Renal cortex interstitium (tissue), 11 donors: Measurements from ENCODE around the gene LTB4R. TPM values are rescaled to one million over a fixed set of nuclear protein-coding genes. Genes with fewer than 3 reads are reported as not detected.
"Not testable (repeated sequence)": the region's sequence is repeated elsewhere in the genome, so short reads cannot be mapped to it uniquely, and the experiment has no call there.

Experiments used
- DNase-seq, 11 donors: peaks; one replicate each; pipeline ENCODE4 v3.0.0-alpha.2; 2013; ENCODE audit warnings: low read depth in 9 of 11, low spot score in 4 of 11; ENCODE audit errors: extremely low read depth in 1 of 11
- polyA plus RNA-seq, 3 donors: library from polyadenylated mRNA; unstranded; fragments of 120-200 nt; gene quantifications; one replicate each; pipeline ENCODE4 v1.2.1, GENCODE V29; 2013; ENCODE audit not compliant: insufficient read length in 3 of 3

LTB4R gene
- polyA plus RNA-seq, 3 donors: 4.1 to 6.8 (median 5.6) TPM

DNA sequence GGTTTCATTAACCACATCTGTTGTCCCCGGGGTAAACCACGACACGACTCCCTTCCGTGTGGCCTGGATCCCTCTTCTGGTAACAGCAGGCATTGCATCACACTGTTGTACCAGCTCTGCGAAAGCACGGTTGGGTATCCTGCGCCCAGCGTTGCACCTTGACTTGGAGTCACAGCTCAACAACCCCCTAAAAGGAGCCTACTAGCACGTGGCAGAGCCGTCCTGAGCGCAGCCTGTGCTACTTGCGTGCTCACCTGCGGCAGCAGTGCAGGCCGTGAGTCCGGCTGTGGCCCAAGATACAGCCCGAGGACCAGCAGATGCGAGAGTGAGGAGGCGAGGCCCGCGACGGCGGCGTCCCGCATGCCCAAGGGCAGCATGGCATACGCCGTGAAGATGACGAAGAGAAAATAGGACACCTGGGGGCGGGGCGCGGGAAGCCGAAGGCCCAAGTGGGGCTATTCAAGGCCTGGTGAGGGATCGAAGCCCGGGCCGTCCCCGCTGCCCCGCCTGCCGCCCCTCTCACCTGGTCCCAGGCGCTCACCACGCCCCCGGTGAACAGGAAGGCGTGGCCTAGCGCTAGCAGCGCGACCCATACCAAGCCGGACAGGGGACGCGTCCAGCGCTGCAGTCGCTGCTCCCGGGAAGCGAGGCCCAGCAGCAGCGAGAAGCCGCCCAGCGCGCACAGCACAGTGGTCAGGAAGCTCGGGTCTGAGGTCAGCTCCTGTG is 21.1 kb downstream of the LTB4R start:
- peak in 5 of 11 donors; percentile 55 to 73 (median 71) for DNase-seq

DNA sequence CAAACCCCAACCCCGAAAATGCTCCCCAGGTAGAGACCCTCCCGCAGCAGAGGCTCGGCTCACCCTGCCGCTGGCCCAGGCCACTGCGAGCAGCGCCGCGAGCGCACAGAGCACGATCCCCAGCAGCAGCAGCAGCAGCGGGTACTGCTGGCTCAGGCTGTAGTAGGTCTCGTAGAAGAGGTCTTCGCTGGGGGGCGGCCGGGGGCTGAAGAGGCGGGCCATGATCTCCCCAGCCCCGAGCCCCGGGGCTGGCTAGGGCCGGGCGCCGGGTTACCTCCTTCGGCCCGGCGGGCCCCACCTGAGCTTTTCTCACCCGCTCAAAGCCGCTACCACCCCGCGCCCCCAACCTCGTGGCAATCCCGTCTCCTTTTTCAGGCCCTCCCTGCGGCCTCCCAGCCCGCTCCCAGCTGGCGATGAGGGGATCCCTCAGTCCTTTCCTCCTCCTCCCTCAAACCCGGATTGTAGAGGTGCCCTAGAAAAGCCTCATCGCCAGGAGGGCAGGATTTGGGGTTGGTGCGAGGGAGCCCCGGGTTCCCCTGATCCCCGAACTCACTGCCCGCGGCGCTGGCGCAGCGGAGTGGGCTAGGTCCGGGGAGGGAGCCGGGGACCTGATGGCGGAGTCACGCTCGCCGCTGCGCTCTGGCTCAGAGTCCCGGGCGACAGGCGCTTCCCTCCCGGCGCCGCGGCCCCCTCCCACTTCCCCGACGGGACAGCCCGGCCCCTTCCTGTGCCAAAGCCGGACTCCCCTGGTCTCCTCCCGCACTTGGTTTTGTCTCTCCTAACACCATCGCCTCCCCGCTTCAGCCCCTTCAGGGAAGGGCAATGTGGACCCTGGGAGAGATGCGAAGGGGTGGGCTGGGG is 23.4 kb downstream of the LTB4R start, which contains the start of gene ADCY4:
Gene ADCY4 (minus strand): TSS at position 641 of the 861 bp plus-strand sequence. CDS start 419 bp downstream, at position 222.
- DNase-seq: no peak

DNA sequence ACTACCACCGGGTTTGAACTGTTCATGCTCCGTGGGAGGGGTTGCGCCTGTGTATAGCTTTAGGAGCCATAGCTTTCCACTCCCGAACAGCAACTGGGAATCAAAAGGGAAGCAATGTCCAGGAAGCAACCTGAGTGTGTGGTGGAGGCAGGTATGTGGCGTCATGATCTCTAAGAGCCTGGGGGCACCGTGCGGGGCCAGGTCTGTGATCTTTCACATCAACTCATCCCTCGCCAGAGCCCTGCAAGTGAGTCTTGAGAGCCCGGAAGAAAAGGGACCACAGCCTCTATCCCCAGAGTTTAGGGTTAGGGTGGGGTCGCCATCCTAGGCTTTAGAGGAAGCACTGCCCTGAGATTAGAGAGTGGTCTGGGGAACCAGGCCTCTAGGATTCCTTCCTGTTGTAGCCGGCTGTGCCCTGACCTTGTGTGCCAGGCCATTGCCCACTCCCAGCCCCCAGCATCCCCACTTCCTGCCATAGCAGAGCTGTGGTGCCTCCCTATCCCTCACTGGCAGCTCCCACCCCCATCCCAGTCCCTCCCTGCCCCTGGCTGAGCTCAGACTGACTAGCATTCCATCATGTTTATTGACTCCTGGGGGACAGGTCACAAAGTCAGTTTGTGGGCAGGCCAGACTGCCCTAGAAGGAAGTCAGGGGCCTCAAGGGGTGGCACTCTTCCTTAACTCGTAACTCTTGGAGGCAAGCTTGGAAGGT is 24.3 kb downstream of the LTB4R start:
- no peak for DNase-seq

DNA sequence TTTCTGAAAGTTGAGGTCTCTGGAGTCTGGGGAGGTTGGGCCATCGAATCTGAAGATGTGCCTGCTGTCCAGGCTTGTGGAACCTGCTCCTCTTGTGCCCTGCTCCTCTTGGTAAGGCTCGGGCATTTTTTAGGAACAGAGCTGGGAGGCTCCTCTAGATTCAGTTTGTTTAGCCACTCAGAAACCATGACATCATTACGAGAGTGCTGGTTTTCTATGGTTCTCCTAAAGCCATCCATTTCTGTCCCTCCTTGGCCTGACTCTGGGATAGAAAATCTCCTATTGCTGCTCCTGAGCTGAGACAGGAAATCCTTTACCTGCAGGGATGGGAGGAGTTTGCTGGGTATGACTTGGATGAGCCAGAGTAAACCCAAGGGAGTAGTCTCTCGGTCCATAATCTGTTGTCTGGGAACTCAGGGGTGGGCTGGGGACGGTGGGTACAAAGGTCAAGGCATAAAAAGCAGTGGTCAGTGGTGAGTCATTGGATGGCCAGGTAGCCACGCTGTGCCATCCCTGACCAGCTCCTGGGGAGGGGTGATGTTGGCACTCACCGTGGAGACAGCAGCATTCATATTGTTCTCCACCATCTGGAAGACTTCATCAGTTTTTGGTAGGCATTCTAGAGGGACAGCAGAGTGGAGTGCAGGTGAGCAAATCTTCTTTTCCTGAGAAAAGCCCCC is 26.0 kb downstream of the LTB4R start:
- DNase-seq: no peak

DNA sequence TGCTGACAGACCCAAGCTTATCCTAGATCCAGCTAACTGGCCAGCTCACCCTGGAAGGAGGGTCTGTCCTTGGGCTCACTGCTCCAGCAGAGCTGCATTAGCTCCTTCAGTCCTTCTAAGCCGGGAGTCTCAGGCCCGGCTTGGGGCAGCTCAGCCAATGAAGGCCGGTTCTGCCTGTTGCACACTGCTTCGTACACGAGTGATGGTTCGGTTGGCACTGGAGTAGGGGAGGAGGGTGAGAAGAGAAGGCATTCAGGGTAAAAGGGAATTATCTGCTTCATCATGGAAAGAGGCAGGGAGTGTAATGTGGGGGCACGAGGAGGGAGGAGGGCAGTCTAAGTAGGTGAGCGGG is 26.5 kb downstream of the LTB4R start:
- no peak for DNase-seq

DNA sequence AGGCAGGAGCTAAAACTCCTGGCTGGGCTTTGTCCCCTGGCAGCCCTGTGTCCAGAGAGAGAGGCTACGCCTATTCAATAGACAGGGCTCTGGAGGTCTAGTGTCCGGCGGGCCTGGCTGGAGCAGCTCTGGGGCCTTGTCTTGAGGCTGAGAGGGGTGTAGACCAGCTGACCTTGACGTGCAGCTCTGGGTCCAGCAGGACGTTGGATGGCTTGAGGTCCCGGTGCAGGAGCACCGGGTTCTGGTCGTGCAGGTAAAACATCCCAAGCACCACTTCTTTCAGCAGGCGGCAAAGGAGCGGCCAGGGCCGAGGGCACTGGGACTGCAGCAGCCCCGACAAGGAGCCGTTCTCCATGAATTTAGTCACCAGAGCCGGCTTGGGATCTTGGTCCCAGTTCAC is 27.5 kb downstream of the LTB4R start:
- no peak for DNase-seq

DNA sequence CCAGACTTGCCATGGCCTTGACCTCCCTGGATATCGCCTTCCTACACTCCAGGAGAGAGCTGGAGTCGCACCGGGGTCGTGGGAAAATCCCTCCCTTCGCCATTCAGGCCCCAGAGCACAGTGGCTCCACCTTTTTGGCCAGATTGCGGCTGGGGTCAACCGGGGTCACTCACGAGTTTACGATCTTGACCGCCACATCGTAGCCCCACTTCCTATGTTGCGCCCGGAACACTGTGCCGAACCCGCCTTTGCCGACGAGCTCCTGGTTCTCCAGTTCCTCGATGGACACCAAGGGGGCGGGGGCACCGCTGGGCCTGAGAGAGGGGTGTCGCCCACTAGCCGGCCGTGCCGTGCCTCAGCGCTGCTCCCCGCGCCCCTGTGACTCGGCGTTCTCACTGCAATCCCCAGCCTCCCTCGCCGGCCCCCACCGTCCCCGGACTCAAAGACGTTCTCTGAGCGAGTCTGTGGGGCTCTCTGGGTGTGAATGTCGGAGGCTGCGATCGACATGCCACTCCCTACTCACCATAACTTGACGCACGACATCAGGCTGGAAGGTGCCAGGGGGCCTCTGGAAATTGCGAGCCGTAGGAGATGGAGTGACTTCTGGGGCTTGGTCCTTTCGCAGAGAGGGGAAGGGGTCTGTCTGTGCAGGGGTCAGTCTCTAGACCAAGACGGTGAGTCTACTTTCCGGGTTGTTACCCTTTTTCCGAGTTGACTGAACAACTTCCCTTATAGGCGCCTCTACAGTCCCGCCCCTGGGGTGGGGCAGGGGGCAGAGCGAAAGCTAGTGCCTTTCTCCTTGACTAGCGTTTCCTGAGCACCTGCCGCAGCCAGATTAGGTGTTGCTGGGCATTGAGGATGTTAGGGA is 28.2 kb downstream of the LTB4R start, which contains the start of gene RIPK3:
Gene RIPK3 (minus strand): TSS at position 708 of the 868 bp plus-strand sequence. CDS start 165 bp downstream, at position 543.
- no peak for DNase-seq

DNA sequence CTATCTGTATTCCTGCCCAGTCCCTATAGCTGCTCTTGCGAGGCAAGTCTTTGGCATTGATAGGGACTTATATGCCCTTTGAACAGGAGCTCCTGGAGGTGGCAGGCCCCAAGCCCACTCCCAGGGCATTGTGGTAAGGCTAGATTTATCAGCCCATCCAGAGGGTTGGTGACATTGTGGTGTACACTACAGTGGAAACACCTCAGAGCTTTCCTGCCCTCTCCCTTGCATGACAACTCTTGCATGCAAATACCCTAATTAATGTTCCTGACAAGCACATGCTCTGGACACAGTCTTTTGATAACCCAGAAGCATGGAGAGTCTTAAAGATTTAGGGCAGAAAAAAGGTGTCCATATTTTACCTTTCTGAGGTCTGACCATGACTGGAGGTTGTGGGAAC is 29.3 kb downstream of the LTB4R start:
- no peak for DNase-seq

DNA sequence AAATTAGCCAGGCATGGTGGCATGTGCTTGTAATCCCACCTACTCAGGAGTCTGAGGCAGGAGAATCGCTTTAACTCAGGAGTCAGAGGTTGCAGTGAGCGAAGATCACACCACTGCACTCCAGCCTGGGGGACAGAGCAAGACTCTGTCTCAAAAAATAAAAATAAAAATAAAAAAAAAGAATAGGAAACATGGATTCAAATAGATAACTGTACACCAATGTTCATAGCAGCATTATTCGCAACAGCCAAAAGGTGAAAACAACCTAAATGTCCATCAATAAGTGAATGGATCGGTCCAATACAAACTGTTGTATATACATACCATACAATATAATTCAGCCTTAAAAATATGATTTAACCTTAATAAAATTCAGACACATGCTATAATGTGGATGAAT is 31.6 kb downstream of the LTB4R start:
- DNase-seq: no peak

DNA sequence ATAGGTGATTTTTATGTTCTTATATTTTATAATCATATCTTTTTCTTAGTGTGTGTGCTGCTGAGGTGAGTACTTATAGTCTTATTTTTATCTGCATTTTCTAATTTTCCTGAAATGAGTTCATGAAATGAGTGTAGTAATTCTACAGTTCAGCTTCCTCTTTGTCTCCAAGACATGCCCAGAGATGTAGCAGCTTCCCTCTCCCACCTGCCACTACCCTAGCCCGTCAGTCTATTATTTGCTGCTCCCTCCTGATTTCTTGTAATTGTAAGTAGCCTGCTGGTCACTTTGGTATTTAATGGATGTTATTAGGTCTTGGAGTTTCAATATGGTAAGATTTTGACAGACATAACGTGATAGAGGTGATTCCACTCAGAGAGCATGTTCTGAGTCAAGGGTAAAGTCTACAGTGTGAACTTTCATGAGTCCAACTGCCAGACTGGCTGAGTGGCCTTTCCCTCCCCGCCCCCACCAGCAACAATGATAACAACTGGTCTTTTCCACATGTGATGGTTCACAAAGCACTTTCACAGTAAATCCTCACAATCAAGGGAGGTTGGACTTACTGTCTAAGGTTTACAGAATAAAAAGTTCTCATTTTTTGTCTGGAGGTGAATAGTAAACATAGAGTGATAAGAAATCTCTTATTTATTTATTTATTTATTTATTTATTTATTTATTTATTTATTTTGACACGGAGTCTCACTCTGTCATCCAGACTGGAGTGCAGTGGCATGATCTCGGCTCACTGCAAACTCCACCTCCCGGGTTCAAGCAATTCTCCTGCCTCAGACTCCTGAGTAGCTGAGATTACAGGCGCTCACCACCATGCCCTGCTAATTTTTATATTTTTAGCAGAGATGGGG is 32.7 kb downstream of the LTB4R start:
- DNase-seq: no peak

DNA sequence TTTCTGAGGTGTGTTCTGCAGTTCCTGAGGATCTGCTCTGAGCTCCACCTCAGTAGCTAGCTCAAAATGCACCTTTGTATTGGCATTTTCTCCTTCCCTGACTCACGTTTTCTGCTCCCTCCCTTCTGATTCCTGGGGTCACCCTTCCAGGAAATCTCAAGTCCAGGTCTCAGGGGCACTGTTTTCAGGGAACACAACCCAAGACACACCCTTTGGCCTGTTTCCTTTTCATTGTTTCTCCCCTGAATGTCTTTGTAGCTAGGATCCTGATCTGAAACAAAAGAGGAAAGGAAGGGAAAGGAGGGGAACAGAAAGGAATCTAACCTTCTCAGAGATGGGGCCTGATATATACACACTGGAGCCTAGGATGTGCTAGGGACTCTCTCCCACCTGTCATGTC is 35.8 kb downstream of the LTB4R start:
- no peak for DNase-seq

DNA sequence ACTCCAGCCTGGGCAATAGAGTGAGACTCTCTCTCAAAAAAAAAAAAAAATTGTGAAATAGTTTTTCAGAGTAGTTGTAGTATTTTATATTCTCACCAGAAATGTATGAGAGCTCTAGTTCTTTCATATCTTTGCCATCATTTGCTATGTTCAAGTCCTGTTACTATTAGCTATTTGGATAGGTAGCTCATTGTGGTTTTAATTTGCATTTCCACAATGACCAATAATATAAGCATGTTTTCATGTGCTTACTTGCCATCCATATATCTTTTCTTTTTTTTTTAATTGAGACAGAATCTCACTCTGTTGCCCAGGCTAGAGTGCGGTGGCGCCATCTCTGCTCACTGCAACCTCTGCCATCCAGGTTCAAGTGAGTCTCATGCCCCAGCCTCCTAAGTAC is 36.9 kb downstream of the LTB4R start:
- no peak for DNase-seq

DNA sequence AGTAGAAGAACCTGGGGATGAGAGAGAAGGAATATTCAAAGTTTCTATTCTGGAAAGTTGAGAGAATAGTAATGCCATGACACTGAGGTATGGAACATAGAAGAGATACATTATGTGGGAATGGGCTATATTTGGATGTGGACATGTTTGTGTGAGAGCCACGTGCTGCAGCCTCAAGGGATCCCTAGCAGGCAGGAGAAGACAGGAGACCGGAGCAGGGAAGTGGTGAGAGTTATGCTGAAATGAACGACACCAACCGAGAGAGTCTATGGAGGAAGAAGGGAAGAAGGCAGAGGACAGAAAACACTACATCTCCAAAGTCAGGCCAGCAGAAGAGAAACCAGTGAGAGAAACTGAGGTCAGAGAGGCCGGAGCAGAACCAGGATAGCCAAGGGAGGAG is 38.4 kb downstream of the LTB4R start:
- DNase-seq: no peak

DNA sequence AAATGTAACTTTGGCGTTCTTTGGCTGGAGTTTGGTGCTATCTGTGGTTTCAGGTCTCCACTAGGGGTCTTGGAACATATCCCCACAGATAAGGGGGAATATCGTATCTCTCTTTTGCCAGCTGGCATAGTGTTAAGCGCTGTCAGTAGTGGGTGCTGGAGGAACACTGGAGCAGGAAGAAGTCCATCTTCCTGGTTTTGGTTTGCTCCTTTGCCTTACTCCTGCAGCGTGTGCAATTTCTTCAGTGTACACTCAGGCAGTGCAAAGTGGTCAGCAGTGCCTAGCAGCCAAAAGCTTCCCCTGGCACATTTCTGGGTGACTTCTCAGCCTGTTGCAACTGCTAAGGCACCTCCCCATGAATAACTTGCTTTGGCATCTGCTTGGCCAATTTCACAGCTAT is 40.2 kb downstream of the LTB4R start:
- DNase-seq: no peak

DNA sequence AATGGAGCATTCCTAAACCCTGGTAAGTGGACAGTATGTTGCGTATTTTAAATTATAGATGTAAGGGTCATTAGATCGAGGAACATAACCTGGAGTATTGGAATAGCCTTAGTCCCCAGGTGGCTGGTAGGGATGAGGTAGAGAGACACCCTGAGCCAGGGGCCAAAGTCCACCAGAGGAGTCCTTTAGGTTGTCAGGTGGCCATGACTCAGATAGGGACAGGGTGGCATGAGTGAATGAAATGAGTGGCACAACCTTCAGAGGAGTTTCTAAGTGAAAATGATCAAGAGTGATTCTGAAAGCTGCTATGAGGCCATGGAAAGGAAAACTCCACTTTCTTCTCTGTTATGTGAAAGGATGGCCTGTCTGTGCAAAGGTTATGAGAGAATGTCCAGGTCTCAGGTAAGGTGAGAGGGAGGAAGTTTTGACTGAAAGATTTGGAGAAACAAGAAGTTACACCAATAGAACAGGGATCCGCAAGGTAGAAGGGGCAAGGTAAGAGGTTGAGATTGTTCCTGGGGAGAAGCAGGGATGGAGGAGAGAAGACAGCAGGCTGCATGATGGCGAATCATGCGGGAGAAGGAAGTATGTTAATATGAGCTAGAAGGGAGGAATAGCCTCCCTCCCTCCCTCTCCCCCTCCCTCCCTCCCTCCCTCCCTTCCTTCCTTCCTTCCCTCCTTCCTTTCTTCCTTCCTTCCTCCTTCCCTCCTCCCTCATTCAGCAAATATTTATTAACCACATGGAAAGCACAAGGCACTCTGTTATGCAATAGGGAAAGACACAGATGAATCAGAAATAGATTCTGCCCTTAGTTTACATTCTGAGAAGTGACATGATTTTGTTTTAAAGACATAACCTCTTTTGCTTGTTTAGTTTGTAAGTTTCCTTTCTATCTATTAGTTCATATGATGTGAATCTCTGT is 42.5 kb downstream of the LTB4R start:
- DNase-seq: no peak

DNA sequence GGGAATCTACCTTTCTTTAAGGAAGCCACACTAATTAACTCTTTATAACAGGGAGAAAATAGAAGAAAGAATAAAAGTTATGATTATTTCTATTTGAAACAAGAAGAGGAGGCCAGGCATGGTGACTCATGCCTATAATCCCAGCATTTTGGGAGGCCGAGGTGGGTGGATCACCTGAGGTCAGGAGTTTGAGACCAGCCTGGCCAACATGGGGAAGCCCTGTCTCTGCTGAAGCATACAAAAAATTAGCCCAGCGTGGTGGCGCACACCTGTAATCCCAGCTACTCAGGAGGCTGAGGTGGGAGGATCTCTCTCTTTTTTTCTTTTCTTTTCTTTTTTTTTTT is 43.2 kb downstream of the LTB4R start:
- not testable (repeated sequence) for DNase-seq
